Mucosa of rectum (tissue), 2 donors: Measurements from ENCODE around the gene ALG12.

Experiments used
- H3K27ac ChIP-seq, 2 donors: one replicate each; pipeline ENCODE4 v1.7.0; 2013; ENCODE audit warnings: inconsistent platforms in 2 of 2, low read depth in 2 of 2, low read length in 2 of 2
- H3K27me3 ChIP-seq, 2 donors: one replicate each; pipeline ENCODE4 v1.7.0; 2013; ENCODE audit warnings: low read length in 2 of 2; ENCODE audit not compliant: control insufficient read depth in 2 of 2, insufficient read depth in 2 of 2
- H3K36me3 ChIP-seq, 2 donors: one replicate each; pipeline ENCODE4 v1.7.0; 2013; ENCODE audit warnings: low read length in 2 of 2; ENCODE audit not compliant: control insufficient read depth in 2 of 2, insufficient read depth in 2 of 2
- H3K4me1 ChIP-seq, 2 donors: one replicate each; pipeline ENCODE4 v1.7.0; 2013; ENCODE audit warnings: low read length in 2 of 2, mild to moderate bottlenecking in 1 of 2; ENCODE audit not compliant: control insufficient read depth in 2 of 2, insufficient read depth in 2 of 2
- H3K4me3 ChIP-seq, 2 donors: one replicate each; pipeline ENCODE4 v1.7.0; 2013; ENCODE audit warnings: low read length in 2 of 2
- H3K9ac ChIP-seq, 2 donors: one replicate each; pipeline ENCODE4 v1.7.0; 2013; ENCODE audit warnings: low read length in 2 of 2, low read depth in 1 of 2, mild to moderate bottlenecking in 1 of 2
- H3K9me3 ChIP-seq, 2 donors: one replicate each; pipeline ENCODE4 v1.7.0; 2013; ENCODE audit warnings: low read length in 2 of 2; ENCODE audit not compliant: control insufficient read depth in 2 of 2
- donor health status: healthy.
- donor health status: Normal muscosa, but diverticular disease.

ALG12 gene

DNA sequence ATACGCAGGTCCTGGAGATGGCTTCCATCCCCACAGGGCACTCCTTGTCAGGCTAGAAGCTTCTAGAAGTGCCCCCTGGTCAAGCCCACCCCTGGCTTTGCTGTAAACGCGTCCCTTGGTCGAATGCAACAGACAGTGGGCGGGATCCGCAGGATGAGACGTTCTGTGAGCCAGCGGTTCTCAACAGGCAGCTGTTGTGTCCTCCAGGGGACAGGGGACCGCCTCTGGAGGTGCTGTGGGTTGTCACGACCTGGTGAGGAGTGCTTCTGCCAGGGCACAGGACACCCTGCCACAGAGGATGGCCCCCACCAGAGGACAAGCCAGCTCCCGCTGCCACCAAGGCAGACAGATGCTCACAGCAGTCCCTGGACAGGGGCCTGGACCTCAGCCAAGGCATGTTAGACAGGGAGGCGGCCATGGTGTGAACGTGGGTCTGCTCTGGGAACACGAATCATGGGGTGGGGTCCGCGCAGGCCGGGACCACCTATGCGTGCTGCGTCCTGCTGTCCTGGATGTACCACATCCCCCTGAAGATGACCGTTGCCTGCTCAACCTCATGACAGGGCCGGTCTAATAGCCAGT is 11.8 kb upstream of the ALG12 start:
- Histone ChIP-seq H3K4me3 (no peak overlapping the region), H3K27ac (no peak overlapping the region), H3K9me3 (no peaks in the 10 kb centered on the region), H3K4me1 (peaks cover 20 to 25% of the 10 kb centered on the region in 2 donors), H3K27me3 (no peaks in the 10 kb centered on the region), H3K9ac (peak overlapping the region in 1 of 2 donors; percentile 18), H3K36me3 (peaks cover 0 to 4% of the 10 kb centered on the region in 2 donors)

DNA sequence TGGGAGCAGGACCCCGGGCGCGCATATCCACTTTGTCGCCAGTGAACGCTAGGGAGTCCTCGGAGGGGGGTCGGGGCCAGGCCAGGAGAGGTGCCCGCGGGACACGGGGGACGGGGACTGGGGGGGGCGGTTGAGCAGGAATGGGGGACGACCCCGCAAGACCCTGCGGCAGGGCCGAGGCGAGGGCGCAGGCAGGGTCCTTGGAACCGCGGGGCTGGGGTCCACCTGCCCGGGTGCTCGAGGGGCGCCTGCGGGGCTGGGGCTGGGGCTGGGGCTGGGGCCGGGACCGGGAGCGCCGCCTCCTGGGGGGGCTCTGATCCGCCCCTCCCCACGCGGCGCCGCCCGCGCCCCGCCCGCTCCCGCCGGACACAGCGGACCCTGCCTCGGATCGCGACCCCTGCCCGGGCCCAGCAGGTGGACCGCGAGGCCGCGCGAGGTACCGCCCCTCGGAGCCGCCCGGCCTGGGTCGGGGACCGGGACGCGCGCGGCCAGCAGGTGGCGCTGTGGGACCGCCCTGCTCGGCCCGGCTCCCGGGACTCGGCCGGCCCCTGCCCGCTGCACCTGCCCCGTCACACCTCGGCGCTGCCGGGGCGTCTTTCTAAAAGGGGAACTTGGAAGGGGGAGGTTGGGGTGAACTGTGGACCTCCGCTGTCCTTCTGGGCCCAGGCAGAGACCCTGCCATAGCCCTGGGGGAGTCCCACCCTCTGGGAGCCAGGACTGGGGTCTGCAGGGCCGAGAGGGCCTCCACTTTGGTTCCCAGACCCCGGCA is 11.2 kb upstream of the ALG12 start:
- H3K27me3 ChIP-seq: no peaks in the 10 kb centered on the region
- peaks cover 16 to 19% of the 10 kb centered on the region in 2 donors for H3K4me1 ChIP-seq
- H3K27ac ChIP-seq: no peak overlapping the region
- H3K4me3 ChIP-seq: no peak overlapping the region
- peaks cover 0 to 6% of the 10 kb centered on the region in 2 donors for H3K36me3 ChIP-seq
- no peaks in the 10 kb centered on the region for H3K9me3 ChIP-seq
- peak overlapping the region in 1 of 2 donors; percentile 18 for H3K9ac ChIP-seq

DNA sequence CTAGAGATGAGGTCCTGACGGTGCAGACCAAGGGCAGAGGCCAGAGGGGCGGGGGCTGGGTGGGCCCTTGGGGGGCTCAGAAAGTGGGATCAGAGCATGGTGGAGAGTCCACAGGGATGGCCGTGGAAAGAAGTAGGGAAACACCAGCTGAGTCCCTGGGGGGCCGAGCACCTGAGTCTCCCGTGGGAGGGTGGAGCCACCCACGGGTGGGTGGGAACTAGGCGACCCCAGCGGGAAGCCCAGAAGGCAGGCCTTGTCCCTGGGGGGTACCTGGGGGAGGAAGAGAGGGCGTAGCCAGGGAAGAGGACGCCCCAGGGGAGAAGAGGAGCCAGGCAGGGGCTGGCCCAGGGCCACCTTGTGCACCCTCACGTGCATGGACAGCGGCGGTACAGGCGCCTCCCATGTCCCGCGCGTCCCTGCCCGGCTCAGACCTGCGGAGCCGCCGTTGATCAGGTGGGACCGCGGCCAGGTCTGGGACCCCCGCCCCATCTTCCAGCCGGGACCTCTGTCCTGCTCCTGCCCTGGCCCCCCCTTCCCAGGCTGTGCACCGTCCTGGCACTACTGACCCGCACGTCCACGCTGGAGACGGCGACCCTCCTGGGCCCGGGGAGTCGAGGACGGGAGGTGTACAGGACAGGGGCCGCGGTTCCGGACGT is 10.4 kb upstream of the ALG12 start:
- Histone ChIP-seq H3K27me3 (no peaks in the 10 kb centered on the region), H3K9ac (no peak overlapping the region), H3K9me3 (no peaks in the 10 kb centered on the region), H3K36me3 (peaks cover 0 to 11% of the 10 kb centered on the region in 2 donors), H3K4me1 (peaks cover 10 to 13% of the 10 kb centered on the region in 2 donors), H3K4me3 (no peak overlapping the region), H3K27ac (no peak overlapping the region)

DNA sequence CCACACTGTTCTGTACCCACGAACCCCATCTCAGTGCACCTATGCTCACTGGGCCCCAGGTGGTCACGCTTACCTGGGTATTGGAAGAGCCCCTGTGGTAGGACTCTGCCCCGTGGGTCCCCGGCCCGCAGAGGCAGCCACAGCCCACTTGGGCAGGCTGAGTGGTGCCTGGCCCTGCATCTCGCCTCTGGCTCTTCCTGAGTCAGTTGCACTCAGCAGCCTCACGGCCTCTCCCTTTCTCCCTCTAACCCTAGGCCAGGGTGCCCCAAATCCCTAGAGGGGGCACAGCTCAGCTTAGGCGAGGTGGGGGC is 9.9 kb upstream of the ALG12 start:
- Histone ChIP-seq H3K36me3 (peaks cover 0 to 11% of the 10 kb centered on the region in 2 donors), H3K4me1 (peaks cover 9 to 10% of the 10 kb centered on the region in 2 donors), H3K27me3 (no peaks in the 10 kb centered on the region), H3K4me3 (no peak overlapping the region), H3K9ac (no peak overlapping the region), H3K9me3 (no peaks in the 10 kb centered on the region), H3K27ac (no peak overlapping the region)

DNA sequence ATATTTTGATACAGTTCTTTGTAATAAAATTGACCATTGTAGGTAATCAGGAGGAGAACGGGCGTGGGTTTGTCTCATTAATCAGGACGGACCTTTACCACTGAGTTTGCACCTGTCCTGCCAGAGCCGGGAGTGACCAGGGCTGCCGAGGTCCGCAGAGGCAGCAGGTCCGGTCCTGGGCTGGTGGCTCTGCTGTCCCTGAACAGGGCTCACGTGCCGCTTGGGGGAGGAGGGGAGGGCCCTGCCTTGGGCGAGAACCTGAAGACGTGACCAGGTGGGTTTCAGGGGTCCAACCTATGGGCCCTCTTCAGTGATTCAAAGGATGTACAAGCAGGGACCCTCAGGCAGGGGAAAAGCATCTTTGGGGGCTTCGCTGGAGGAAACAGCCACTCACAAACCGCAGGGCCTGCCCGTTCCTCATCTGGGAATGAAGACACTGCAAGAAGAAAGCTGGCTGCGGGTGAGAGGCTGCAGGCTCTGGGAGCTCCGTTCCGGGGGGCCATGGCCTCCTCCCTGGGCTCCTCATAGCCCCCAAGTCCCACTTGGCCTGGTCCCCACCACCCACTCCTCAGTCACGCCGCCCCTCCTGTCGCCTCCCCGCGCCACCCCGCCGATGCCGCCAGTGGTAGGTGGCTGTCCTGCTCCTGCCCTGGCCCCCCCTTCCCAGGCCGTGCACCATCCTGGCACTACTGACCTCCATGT is 9.4 kb upstream of the ALG12 start:
- Histone ChIP-seq H3K4me3 (no peak overlapping the region), H3K27me3 (no peaks in the 10 kb centered on the region), H3K9me3 (no peaks in the 10 kb centered on the region), H3K4me1 (peaks cover 9 to 10% of the 10 kb centered on the region in 2 donors), H3K27ac (no peak overlapping the region), H3K36me3 (peaks cover 0 to 11% of the 10 kb centered on the region in 2 donors), H3K9ac (no peak overlapping the region)

DNA sequence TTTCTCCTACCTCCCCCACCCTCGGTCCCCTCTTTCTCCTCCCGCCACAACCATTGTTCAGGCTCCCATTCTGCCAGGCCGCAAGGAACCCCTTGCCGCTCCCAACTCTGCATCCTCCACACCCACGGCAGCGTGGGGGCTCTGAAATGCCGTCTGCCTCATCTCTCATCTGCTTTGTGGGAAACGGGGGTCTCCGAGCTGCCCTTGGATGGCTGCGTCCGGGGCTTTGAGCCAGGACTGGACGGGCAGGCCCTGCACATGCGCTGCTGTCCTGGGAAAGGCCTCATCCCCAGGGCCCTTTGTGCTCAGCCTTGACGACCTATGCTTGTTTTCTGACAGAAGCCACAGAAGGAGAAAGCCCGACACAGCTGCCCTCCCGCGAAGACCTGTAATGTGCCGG is 8.7 kb upstream of the ALG12 start:
- Histone ChIP-seq H3K4me3 (no peak overlapping the region), H3K9ac (no peak overlapping the region)

DNA sequence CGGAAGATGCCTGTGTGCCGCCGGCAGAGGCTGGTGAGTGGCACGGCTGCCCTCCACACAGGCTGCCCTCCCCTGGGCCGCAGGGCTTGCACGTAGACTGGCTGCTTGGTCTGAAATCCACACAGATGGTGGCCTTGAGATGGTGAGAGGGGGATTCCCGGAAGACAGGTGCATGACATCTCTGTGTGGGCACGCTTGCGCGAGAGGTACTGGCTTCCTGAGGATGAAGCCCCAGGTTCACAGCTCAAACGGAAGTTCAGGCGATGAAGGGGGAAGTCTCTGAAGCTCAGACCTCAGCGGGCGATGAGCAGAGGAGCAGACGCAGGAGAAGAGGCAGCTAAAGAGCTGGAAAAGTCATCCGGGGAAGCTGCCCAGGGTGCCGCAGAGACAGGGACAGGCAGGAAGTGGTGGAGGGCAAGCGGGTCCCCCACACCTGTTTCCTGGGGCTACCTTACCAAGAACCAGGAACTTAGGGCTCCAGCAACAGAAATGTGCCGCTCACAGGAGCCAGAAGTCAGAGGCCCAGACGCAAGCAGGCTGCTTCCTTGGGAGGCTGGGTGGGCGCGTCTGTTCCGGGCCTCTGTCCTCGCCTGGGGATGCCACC is 7.4 kb upstream of the ALG12 start:
- peaks cover 3 to 19% of the 10 kb centered on the region in 2 donors for H3K36me3 ChIP-seq
- H3K9ac ChIP-seq: no peak overlapping the region
- H3K4me1 ChIP-seq: peaks cover 6 to 8% of the 10 kb centered on the region in 2 donors
- H3K9me3 ChIP-seq: no peaks in the 10 kb centered on the region
- peak overlapping the region in 1 of 2 donors; percentile 45 for H3K4me3 ChIP-seq
- peak overlapping the region in 1 of 2 donors; percentile 46 for H3K27ac ChIP-seq
- H3K27me3 ChIP-seq: no peaks in the 10 kb centered on the region

More for the DNA sequence above, 8.7 kb upstream of the ALG12 start:
- no peak overlapping the region for H3K27ac ChIP-seq
- no peaks in the 10 kb centered on the region for H3K9me3 ChIP-seq
- H3K36me3 ChIP-seq: peaks cover 0 to 11% of the 10 kb centered on the region in 2 donors
- H3K27me3 ChIP-seq: no peaks in the 10 kb centered on the region
- peaks cover 9 to 10% of the 10 kb centered on the region in 2 donors for H3K4me1 ChIP-seq

DNA sequence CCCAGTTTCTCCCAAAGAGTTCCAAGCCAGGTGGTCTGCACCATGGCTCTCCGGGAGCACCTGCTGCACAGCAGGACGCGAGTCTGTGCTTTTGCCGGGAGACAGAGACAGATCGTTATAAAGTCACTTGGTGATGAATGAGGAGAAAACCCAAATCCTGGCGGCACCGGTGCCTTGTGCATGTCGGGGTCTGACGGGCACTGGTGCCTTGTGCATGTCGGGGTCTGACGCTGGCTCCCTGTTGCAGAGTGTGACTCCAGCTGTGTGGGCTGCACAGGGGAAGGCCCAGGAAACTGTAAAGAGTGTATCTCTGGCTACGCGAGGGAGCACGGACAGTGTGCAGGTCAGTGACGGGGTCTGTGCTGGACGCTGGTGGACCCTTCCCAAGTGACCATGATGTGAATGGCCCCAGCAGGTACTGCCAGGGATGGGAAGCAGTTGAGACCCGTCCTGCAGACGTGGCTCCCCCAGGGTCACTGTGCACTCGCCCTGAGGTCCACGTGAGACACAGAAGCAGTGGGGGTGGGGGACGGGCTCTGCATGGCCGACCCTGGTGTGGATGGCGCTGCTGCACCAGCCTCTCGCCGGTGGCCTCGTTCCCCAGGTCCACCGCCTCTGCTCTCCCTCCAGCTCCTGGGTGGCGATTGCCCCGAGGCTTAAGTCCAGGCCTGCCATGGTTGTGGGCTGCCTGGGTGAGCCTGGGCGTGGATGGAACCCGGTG is 6.0 kb upstream of the ALG12 start:
- no peaks in the 10 kb centered on the region for H3K27me3 ChIP-seq
- no peak overlapping the region for H3K4me3 ChIP-seq
- no peaks in the 10 kb centered on the region for H3K9me3 ChIP-seq
- H3K36me3 ChIP-seq: peaks cover 7 to 23% of the 10 kb centered on the region in 2 donors
- peaks cover 1 to 4% of the 10 kb centered on the region in 2 donors for H3K4me1 ChIP-seq
- H3K9ac ChIP-seq: no peak overlapping the region
- no peak overlapping the region for H3K27ac ChIP-seq

DNA sequence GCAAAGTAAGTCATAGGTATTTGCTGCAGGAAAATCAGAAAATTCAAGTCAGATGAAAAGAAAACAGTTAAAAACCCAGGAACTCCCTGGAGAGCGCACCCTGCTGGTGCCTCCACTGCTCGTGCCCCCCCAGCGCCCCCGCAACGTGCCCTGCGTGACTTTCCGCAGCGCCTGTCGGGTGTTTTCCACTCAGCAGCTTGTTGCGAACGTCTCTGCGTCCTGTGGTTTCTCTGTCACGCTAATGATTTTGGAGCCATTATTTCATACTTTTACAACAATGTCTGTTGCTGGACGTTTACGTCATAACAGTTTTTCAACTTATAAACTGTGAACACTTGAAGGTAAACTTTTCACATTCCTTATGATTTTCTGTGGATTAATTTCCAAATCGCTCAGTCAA is 5.2 kb upstream of the ALG12 start:
- Histone ChIP-seq H3K36me3 (peaks cover 7 to 23% of the 10 kb centered on the region in 2 donors), H3K9ac (no peak overlapping the region), H3K9me3 (no peaks in the 10 kb centered on the region), H3K4me1 (peaks cover 5 to 9% of the 10 kb centered on the region in 2 donors), H3K27me3 (no peaks in the 10 kb centered on the region), H3K4me3 (no peak overlapping the region), H3K27ac (no peak overlapping the region)
